Measurements from ENCODE around the gene MACROD1.

GRCh38 chr11:64128255-64129006 is 37.5 kb downstream of the MACROD1 start:
- TF ChIP-seq EZH2 (IDR thresholded peaks at IDR 0.05) = no peak
- TF ChIP-seq POLR2AphosphoS5 (IDR thresholded peaks at IDR 0.05; ENCODE audit: borderline replicate concordance, low read depth, low read length) = no peak

All from SK-N-MC (cell line).